Body of pancreas (tissue), 4 donors: ENCODE measurements around the gene INSIG2.

Source experiments
- CTCF ChIP-seq, 7 experiments: fragments of 450-650 bp in 4 of 7; fragments of 200-600 bp in 3 of 7; sonication (generic) in 3 of 7; IDR thresholded peaks; one replicate each; pipeline ENCODE4 v1.5.1; 2016 to 2019; ENCODE audit warnings: antibody characterized with exemption in 7 of 7
- POLR2A ChIP-seq, 3 donors: fragments of 450-650 bp; IDR thresholded peaks; one replicate each; pipeline ENCODE4 v1.6.1; 2016; ENCODE audit warnings: antibody characterized with exemption in 3 of 3, mild to moderate bottlenecking in 2 of 3

GRCh38 chr2:118124288-118124891 is 36.1 kb downstream of the INSIG2 start:
- no peak for TF ChIP-seq CTCF (IDR thresholded peaks at IDR 0.05)
- TF ChIP-seq POLR2A (IDR thresholded peaks at IDR 0.05), result no peak
